ENCODE measurements around the gene FAM47E. TPM values are rescaled to one million over a fixed set of nuclear protein-coding genes. Genes with fewer than 3 reads are reported as not detected.

The FAM47E gene
- total and polyA plus RNA-seq, 2 donors from 2014 or later = 10.4 to 15.0 TPM

- TF ChIP-seq CTCF (IDR thresholded peaks at IDR 0.05; ENCODE audit: borderline replicate concordance, extremely low read depth, insufficient read depth) = no peak
- H3K9ac ChIP-seq (ENCODE audit: low read length in 3 of 3) = no peak overlapping the region
- no peaks in the 10 kb centered on the region for H3K9me3 ChIP-seq (ENCODE audit: control insufficient read depth in 2 of 3, insufficient read depth in 1 of 3, low read length in 3 of 3)
- no peak for DNase-seq
- no peak overlapping the region for H3K27ac ChIP-seq (ENCODE audit: low read depth in 2 of 2, low read length in 2 of 2)
- no peaks in the 10 kb centered on the region for H3K4me1 ChIP-seq (ENCODE audit: control insufficient read depth in 2 of 3, insufficient read depth in 2 of 3, low read depth in 1 of 3, low read length in 3 of 3)
- no peak overlapping the region for H3K4me3 ChIP-seq (ENCODE audit: low read length in 3 of 3)
- no peaks in the 10 kb centered on the region for H3K27me3 ChIP-seq (ENCODE audit: control insufficient read depth, insufficient read depth, low read length)
- no peaks in the 10 kb centered on the region for H3K36me3 ChIP-seq (ENCODE audit: control insufficient read depth in 2 of 3, insufficient read depth in 3 of 3, low read length in 3 of 3)
- intact Hi-C loops (cut with DNase I) = no loop called here
- no peak for FAIRE-seq
Observed at GRCh38 chr4:76260571-76260970, 9.1 kb downstream of the FAM47E start.

- Histone ChIP-seq H3K4me3 (ENCODE audit: low read length in 3 of 3) (no peak overlapping the region), H3K36me3 (ENCODE audit: control insufficient read depth in 2 of 3, insufficient read depth in 3 of 3, low read length in 3 of 3) (no peaks in the 10 kb centered on the region), H3K9ac (ENCODE audit: low read length in 3 of 3) (no peak overlapping the region), H3K9me3 (ENCODE audit: control insufficient read depth in 2 of 3, insufficient read depth in 1 of 3, low read length in 3 of 3) (no peaks in the 10 kb centered on the region), H3K27ac (ENCODE audit: low read depth in 2 of 2, low read length in 2 of 2) (no peak overlapping the region), H3K4me1 (ENCODE audit: control insufficient read depth in 2 of 3, insufficient read depth in 2 of 3, low read depth in 1 of 3, low read length in 3 of 3) (no peaks in the 10 kb centered on the region), H3K27me3 (ENCODE audit: control insufficient read depth, insufficient read depth, low read length) (no peaks in the 10 kb centered on the region)
- DNase-seq (no peak), FAIRE-seq (no peak)
- intact Hi-C loops (cut with DNase I) = no loop called here
- TF ChIP-seq CTCF (IDR thresholded peaks at IDR 0.05; ENCODE audit: borderline replicate concordance, extremely low read depth, insufficient read depth) = no peak
Observed at GRCh38 chr4:76265631-76266218, 14.2 kb downstream of the FAM47E start.

DNA sequence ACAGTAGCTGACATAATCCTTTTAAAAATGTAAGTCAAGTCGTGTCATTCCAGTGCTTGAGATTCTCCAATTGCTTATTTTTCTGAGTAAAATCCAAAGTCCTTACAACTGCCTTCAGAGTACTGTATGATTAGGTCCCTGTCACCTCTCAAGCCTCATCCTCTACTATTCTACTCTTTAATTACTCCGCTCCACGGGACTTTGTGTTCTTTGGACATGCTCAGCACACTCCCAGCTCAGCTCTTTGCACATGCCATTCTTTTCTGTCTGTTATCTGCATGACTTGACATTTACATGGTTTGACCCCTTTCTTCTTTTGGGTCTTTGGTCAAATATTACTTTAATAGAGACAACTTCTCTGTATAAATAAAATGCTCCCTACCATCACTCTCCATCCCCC lies 15.1 kb downstream of the FAM47E start:
- no peak overlapping the region for H3K27ac ChIP-seq (ENCODE audit: low read depth in 2 of 2, low read length in 2 of 2)
- H3K27me3 ChIP-seq (ENCODE audit: control insufficient read depth, insufficient read depth, low read length) = no peaks in the 10 kb centered on the region
- H3K9ac ChIP-seq (ENCODE audit: low read length in 3 of 3) = no peak overlapping the region
- FAIRE-seq = no peak
- H3K4me1 ChIP-seq (ENCODE audit: control insufficient read depth in 2 of 3, insufficient read depth in 2 of 3, low read depth in 1 of 3, low read length in 3 of 3) = no peaks in the 10 kb centered on the region
- DNase-seq = no peak
- no peaks in the 10 kb centered on the region for H3K9me3 ChIP-seq (ENCODE audit: control insufficient read depth in 2 of 3, insufficient read depth in 1 of 3, low read length in 3 of 3)
- no peak for TF ChIP-seq CTCF (IDR thresholded peaks at IDR 0.05; ENCODE audit: borderline replicate concordance, extremely low read depth, insufficient read depth)
- H3K4me3 ChIP-seq (ENCODE audit: low read length in 3 of 3) = no peak overlapping the region
- H3K36me3 ChIP-seq (ENCODE audit: control insufficient read depth in 2 of 3, insufficient read depth in 3 of 3, low read length in 3 of 3) = no peaks in the 10 kb centered on the region
- intact Hi-C loops (cut with DNase I) = no loop called here

DNA sequence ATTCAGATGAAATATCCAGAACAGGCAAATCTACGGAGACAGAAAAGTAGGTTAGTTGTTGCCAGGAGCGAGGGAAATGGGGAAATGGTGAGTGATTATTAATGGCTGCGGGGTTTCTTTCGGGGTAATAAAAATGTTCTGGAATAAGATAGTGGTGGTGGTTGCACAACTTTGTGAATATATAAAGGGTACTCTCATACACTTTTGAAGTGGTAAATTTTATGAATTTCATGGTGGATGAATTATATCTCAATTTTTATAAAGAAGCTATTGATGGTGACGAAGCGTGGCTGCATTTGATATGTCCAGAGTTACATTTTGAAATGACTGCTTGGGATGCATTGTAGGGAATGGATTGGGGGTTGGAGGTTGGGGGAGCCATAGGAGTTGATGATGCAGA lies 16.3 kb downstream of the FAM47E start:
- Histone ChIP-seq H3K4me1 (ENCODE audit: control insufficient read depth in 2 of 3, insufficient read depth in 2 of 3, low read depth in 1 of 3, low read length in 3 of 3) (no peaks in the 10 kb centered on the region), H3K27me3 (ENCODE audit: control insufficient read depth, insufficient read depth, low read length) (no peaks in the 10 kb centered on the region), H3K4me3 (ENCODE audit: low read length in 3 of 3) (no peak overlapping the region), H3K9ac (ENCODE audit: low read length in 3 of 3) (no peak overlapping the region), H3K27ac (ENCODE audit: low read depth in 2 of 2, low read length in 2 of 2) (no peak overlapping the region), H3K36me3 (ENCODE audit: control insufficient read depth in 2 of 3, insufficient read depth in 3 of 3, low read length in 3 of 3) (no peaks in the 10 kb centered on the region), H3K9me3 (ENCODE audit: control insufficient read depth in 2 of 3, insufficient read depth in 1 of 3, low read length in 3 of 3) (no peaks in the 10 kb centered on the region)
- intact Hi-C loops (cut with DNase I) = no loop called here
- FAIRE-seq = no peak
- TF ChIP-seq CTCF (IDR thresholded peaks at IDR 0.05; ENCODE audit: borderline replicate concordance, extremely low read depth, insufficient read depth) = no peak
- DNase-seq = no peak

Data from kidney (tissue), 14 donors.